Mesendoderm (in vitro differentiated cells): ENCODE measurements around the gene LRBA.
A peak's percentile ranks its signal among the peaks of the same experiment; 100 is the strongest.

ENCODE experiments used
- DNase-seq: peaks from one replicate; pipeline ENCODE4 v3.0.0; 2013
- H2AK5ac ChIP-seq: 2 replicates; pipeline ENCODE4 v1.6.1; 2013; ENCODE audit warnings: low read length, inconsistent platforms
- H2BK120ac ChIP-seq: 2 replicates; pipeline ENCODE4 v1.6.1; 2013; ENCODE audit warnings: low read depth, mild to moderate bottlenecking, low read length, moderate library complexity, mixed read lengths
- H2BK15ac ChIP-seq: replicated peaks from 2 replicates; pipeline ENCODE4 v1.6.1; 2013; ENCODE audit warnings: low read depth, mild to moderate bottlenecking, moderate library complexity
- H2BK5ac ChIP-seq: 2 replicates; pipeline ENCODE4 v1.6.1; 2013; ENCODE audit warnings: low read length, inconsistent platforms
- H3K18ac ChIP-seq: 2 replicates; pipeline ENCODE4 v1.6.1; 2013; ENCODE audit warnings: mild to moderate bottlenecking, low read length, mixed read lengths
- H3K23ac ChIP-seq: one replicate; pipeline ENCODE4 v1.6.1; 2013; ENCODE audit warnings: low read length
- H3K27ac ChIP-seq: 2 replicates; pipeline ENCODE4 v1.5.1; 2013; ENCODE audit warnings: low read depth, mild to moderate bottlenecking, inconsistent platforms, low read length, moderate library complexity
- H3K27me3 ChIP-seq: 2 replicates; pipeline ENCODE4 v1.6.1; 2013; ENCODE audit warnings: low read length, control low read depth, mild to moderate bottlenecking, inconsistent platforms; ENCODE audit not compliant: insufficient read depth, poor library complexity
- H3K36me3 ChIP-seq: 2 replicates; pipeline ENCODE4 v1.6.1; 2013; ENCODE audit warnings: low read length, inconsistent platforms; ENCODE audit not compliant: control insufficient read depth, insufficient read depth
- H3K4ac ChIP-seq: one replicate; pipeline ENCODE4 v1.6.1; 2013; ENCODE audit warnings: low read depth, mild to moderate bottlenecking, low read length, moderate library complexity
- H3K4me1 ChIP-seq: 2 replicates; pipeline ENCODE4 v1.6.1; 2013; ENCODE audit warnings: low read depth, low read length, inconsistent platforms; ENCODE audit not compliant: control insufficient read depth
- H3K4me2 ChIP-seq: 2 replicates; pipeline ENCODE4 v1.6.1; 2013; ENCODE audit warnings: low read length
- H3K4me3 ChIP-seq: 2 replicates; pipeline ENCODE4 v1.5.1; 2013; ENCODE audit warnings: mild to moderate bottlenecking, low read length
- H3K56ac ChIP-seq: one replicate; pipeline ENCODE4 v1.6.1; 2013; ENCODE audit warnings: low read length
- H3K79me1 ChIP-seq: 2 replicates; pipeline ENCODE4 v1.6.1; 2013; ENCODE audit warnings: low read length, inconsistent platforms
- H3K79me2 ChIP-seq: 2 replicates; pipeline ENCODE4 v1.6.1; 2013; ENCODE audit warnings: mild to moderate bottlenecking, low read length; ENCODE audit not compliant: control insufficient read depth, insufficient read depth
- H3K9ac ChIP-seq: 2 replicates; pipeline ENCODE4 v1.6.1; 2013; ENCODE audit warnings: low read length, inconsistent platforms
- H4K5ac ChIP-seq: one replicate; pipeline ENCODE4 v1.6.1; 2013; ENCODE audit warnings: low read length
- H4K8ac ChIP-seq: one replicate; pipeline ENCODE4 v1.6.1; 2013; ENCODE audit warnings: low read depth, mild to moderate bottlenecking, control low read depth, low read length, moderate library complexity
- WGBS: extraction: QIAGEN DNeasy Blood & Tissue Kit; methylation state at CpG from one replicate; pipeline ENCODE4 v1.1.7; 2013; ENCODE audit warnings: low lambda C conversion rate, missing lambda C conversion rate; ENCODE audit not compliant: insufficient coverage; ENCODE audit errors: extremely low coverage; 5-methylcytosine and 5-hydroxymethylcytosine counted together

Gene LRBA

DNA sequence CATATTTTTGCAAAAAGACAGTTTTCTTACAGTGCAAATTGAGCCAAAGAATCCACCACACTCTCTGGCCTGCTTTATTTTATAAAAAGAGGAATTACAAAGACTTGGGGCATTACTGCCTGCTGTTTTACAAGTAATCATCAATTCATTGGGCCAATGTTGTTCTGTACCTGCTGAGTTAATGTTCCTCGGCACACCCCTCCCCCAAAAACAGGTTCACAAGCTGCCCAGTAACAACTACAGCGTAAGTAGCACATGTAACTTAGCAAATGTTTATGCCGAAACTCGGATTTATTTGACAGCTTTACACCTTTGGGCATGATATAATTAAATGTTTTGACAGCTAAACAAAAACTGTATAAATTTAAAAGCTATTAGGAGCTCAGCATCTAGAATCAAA lies 647.8 kb downstream of the LRBA start:
- H2BK5ac ChIP-seq, result no peak overlapping the region

GRCh38 chr4:150366487-150366999 lies 648.5 kb downstream of the LRBA start:
- Histone ChIP-seq H2BK5ac (no peak overlapping the region), H3K79me1 (no peaks in the 10 kb centered on the region), H4K5ac (no peak overlapping the region), H3K4me2 (no peak overlapping the region), H3K79me2 (no peaks in the 10 kb centered on the region), H3K18ac (no peak overlapping the region), H3K4me1 (peaks cover 6% of the 10 kb centered on the region), H2BK120ac (no peak overlapping the region), H3K4me3 (no peak overlapping the region), H3K56ac (no peak overlapping the region), H2BK15ac (no peak overlapping the region), H2AK5ac (no peak overlapping the region), H3K27me3 (no peaks in the 10 kb centered on the region), H3K9ac (no peak overlapping the region), H3K27ac (no peak overlapping the region), H4K8ac (no peak overlapping the region), H3K36me3 (no peaks in the 10 kb centered on the region), H3K4ac (no peak overlapping the region), H3K23ac (no peak overlapping the region)
- WGBS, result no CpG with 5 or more reads among the region's 2 CpGs
- DNase-seq, result peak; percentile 76

More for the DNA sequence above, 647.8 kb downstream of the LRBA start:
- Histone ChIP-seq H3K4me2 (no peak overlapping the region), H3K9ac (no peak overlapping the region), H2BK120ac (no peak overlapping the region), H4K5ac (no peak overlapping the region), H3K4me1 (peaks cover 6% of the 10 kb centered on the region), H3K4me3 (no peak overlapping the region), H2AK5ac (no peak overlapping the region), H3K27me3 (no peaks in the 10 kb centered on the region), H2BK15ac (no peak overlapping the region), H3K79me2 (no peaks in the 10 kb centered on the region), H4K8ac (no peak overlapping the region), H3K27ac (no peak overlapping the region), H3K23ac (no peak overlapping the region), H3K18ac (no peak overlapping the region), H3K56ac (no peak overlapping the region), H3K4ac (no peak overlapping the region), H3K79me1 (no peaks in the 10 kb centered on the region), H3K36me3 (no peaks in the 10 kb centered on the region)
- DNase-seq, result peak; percentile 17
- WGBS, result no CpG with 5 or more reads among the region's 4 CpGs

DNA sequence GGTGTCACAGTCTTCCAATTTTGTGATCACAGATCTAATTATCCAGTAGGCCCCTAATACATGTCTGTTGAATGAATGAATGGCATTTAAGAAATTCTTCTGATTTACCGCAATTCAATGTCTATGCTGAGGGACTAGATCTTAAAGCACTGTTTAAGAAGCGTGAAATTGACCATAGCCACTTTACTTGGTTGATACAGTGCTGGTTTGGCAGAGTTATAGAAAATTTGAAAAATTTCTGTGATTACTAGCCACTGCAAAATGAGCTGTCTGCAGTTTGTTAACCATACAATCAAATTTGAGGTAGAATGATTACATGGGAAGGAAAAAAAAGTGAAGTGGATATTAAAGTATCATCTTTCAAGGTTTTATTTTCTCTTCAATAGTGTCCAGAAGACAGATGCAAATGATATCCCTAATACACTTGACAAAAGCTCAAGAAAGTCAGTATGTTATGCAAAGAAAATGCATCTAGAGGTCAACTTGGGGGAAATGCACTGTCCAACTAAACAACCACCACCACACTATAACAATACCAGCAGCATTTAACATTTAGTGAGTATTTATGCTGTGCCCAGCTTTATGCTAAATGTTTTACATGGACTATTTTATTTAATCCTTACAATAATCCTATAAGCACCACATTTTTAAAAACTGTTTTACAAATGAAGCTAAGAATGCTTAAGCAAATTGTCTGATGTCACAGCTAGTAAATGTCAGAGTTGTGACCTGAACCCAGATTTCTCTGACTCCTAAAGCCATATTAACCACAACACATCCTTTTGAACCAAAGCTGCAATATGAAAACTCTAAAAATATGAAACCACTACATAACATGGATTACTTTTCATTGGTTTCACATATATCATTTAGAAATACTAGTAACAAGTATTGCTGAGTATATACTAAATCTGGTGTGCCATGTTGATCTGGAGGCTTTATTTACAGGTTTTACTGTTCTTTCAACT lies 651.1 kb downstream of the LRBA start:
- Histone ChIP-seq H3K79me1 (no peaks in the 10 kb centered on the region), H3K4me1 (peaks cover 6% of the 10 kb centered on the region), H2BK15ac (no peak overlapping the region), H3K4me2 (no peak overlapping the region), H3K4ac (no peak overlapping the region), H3K23ac (no peak overlapping the region), H3K4me3 (no peak overlapping the region), H2AK5ac (no peak overlapping the region), H2BK5ac (no peak overlapping the region), H2BK120ac (no peak overlapping the region), H4K5ac (no peak overlapping the region), H3K56ac (no peak overlapping the region), H4K8ac (no peak overlapping the region), H3K9ac (no peak overlapping the region), H3K18ac (no peak overlapping the region), H3K79me2 (no peaks in the 10 kb centered on the region), H3K36me3 (no peaks in the 10 kb centered on the region), H3K27ac (no peak overlapping the region), H3K27me3 (no peaks in the 10 kb centered on the region)
- WGBS, result no CpG with 5 or more reads among the region's 2 CpGs
- DNase-seq, result no peak

DNA sequence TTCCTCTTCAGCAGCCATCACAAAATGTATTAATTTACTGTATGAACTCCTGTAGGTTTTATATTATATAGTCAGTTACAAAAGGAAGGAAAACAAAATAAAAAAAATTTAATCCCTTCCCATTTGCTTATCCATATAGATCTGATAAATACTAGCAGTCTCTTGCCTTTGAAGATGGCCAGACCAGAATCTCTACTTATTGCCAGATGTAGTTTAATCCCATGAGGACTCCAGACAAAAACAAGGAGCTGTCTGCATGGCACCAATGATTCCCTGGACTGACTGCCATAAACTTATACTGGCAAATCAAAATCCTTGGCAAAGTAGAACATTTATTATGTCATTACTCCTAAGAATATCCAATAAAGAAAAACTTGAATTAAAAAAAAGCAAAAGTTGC lies 656.4 kb downstream of the LRBA start:
- H4K5ac ChIP-seq, result no peak overlapping the region
- H3K4me3 ChIP-seq, result no peak overlapping the region
- no peak overlapping the region for H3K27ac ChIP-seq
- no peak overlapping the region for H3K4ac ChIP-seq
- no peak overlapping the region for H2BK15ac ChIP-seq
- H3K4me1 ChIP-seq, result no peaks in the 10 kb centered on the region
- no peak overlapping the region for H2BK5ac ChIP-seq
- no peak overlapping the region for H3K4me2 ChIP-seq
- no peak overlapping the region for H3K23ac ChIP-seq
- no peak overlapping the region for H3K56ac ChIP-seq
- DNase-seq, result no peak
- no peaks in the 10 kb centered on the region for H3K27me3 ChIP-seq
- no peaks in the 10 kb centered on the region for H3K79me1 ChIP-seq
- no peak overlapping the region for H3K9ac ChIP-seq
- no peaks in the 10 kb centered on the region for H3K36me3 ChIP-seq
- no peak overlapping the region for H4K8ac ChIP-seq
- no peaks in the 10 kb centered on the region for H3K79me2 ChIP-seq
- no peak overlapping the region for H3K18ac ChIP-seq
- H2BK120ac ChIP-seq, result no peak overlapping the region
- no peak overlapping the region for H2AK5ac ChIP-seq

DNA sequence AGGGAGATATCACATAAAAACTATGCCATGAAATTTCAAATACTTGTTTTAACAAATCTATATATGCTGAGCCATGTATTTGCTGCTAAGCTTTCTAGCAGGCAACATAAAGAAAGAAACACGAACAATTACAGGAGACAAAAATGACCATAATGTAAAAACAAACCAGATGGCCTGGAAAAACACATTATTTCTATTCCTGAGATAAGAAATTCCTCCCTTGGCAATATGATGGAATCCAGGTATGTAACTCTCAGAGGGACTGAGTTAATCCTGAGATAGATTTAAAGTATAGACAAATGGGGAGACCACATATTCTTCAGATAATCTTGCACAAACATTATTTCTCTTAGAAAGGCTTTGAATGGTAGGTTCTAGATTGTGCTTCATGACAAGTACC lies 657.3 kb downstream of the LRBA start:
- H3K36me3 ChIP-seq, result no peaks in the 10 kb centered on the region
- no peak overlapping the region for H3K9ac ChIP-seq
- no peaks in the 10 kb centered on the region for H3K27me3 ChIP-seq
- H2AK5ac ChIP-seq, result no peak overlapping the region
- H4K5ac ChIP-seq, result no peak overlapping the region
- no peaks in the 10 kb centered on the region for H3K4me1 ChIP-seq
- no peak overlapping the region for H3K18ac ChIP-seq
- H2BK5ac ChIP-seq, result no peak overlapping the region
- no peak overlapping the region for H2BK120ac ChIP-seq
- no peaks in the 10 kb centered on the region for H3K79me2 ChIP-seq
- no peaks in the 10 kb centered on the region for H3K79me1 ChIP-seq
- H3K56ac ChIP-seq, result no peak overlapping the region
- no peak overlapping the region for H3K4me3 ChIP-seq
- H2BK15ac ChIP-seq, result no peak overlapping the region
- no peak overlapping the region for H3K27ac ChIP-seq
- no peak overlapping the region for H3K4ac ChIP-seq
- no peak overlapping the region for H3K4me2 ChIP-seq
- H4K8ac ChIP-seq, result no peak overlapping the region
- no peak for DNase-seq
- no peak overlapping the region for H3K23ac ChIP-seq
- WGBS, result no CpG with 5 or more reads among the region's 1 CpG
